Parathyroid adenoma (tissue), 2 donors: ENCODE measurements around the gene EPHB2.
"Not testable (repeated sequence)": the region's sequence is repeated elsewhere in the genome, so short reads cannot be mapped to it uniquely, and the experiment has no call there.

Source experiments
- H2AFZ ChIP-seq: fragments of 300-600 bp; sonication (generic); one replicate; pipeline ENCODE4 v1.7.0; 2017; ENCODE audit warnings: antibody characterized with exemption, mild to moderate bottlenecking
- H3K27ac ChIP-seq: fragments of 300-600 bp; sonication (generic); one replicate; pipeline ENCODE4 v1.7.0; 2017
- H3K27me3 ChIP-seq: fragments of 300-600 bp; sonication (generic); one replicate; pipeline ENCODE4 v1.7.0; 2017; ENCODE audit warnings: low read length; ENCODE audit not compliant: control insufficient read depth, insufficient read depth
- H3K36me3 ChIP-seq: fragments of 300-600 bp; sonication (generic); one replicate; pipeline ENCODE4 v1.7.0; 2017; ENCODE audit warnings: low read length; ENCODE audit not compliant: control insufficient read depth, insufficient read depth
- H3K4me1 ChIP-seq: fragments of 300-600 bp; sonication (generic); one replicate; pipeline ENCODE4 v1.7.0; 2017; ENCODE audit warnings: control low read depth
- H3K4me2 ChIP-seq: fragments of 300-600 bp; sonication (generic); one replicate; pipeline ENCODE4 v1.7.0; 2017; ENCODE audit warnings: low read length
- H3K4me3 ChIP-seq: fragments of 300-600 bp; sonication (generic); one replicate; pipeline ENCODE4 v1.7.0; 2017; ENCODE audit warnings: low read depth, low read length
- H3K79me2 ChIP-seq: fragments of 300-600 bp; sonication (generic); one replicate; pipeline ENCODE4 v1.7.0; 2017; ENCODE audit warnings: control low read depth
- H3K9ac ChIP-seq: fragments of 300-600 bp; sonication (generic); one replicate; pipeline ENCODE4 v1.7.0; 2017; ENCODE audit warnings: mild to moderate bottlenecking
- H3K9me3 ChIP-seq: fragments of 300-600 bp; sonication (generic); one replicate; pipeline ENCODE4 v1.7.0; 2017; ENCODE audit warnings: low read length; ENCODE audit not compliant: control insufficient read depth
- CTCF ChIP-seq: fragments of 300-600 bp; sonication (generic); IDR thresholded peaks from one replicate; pipeline ENCODE4 v1.7.0; 2017; ENCODE audit warnings: antibody characterized with exemption, mild to moderate bottlenecking
- donor health status: primary hyperparathyroidism.

The EPHB2 gene

GRCh38 chr1:22705586-22705985 lies 5.1 kb upstream of the EPHB2 start:
- Histone ChIP-seq H2AFZ (no peak overlapping the region), H3K4me2 (no peak overlapping the region), H3K9me3 (no peaks in the 10 kb centered on the region), H3K9ac (no peak overlapping the region), H3K36me3 (no peaks in the 10 kb centered on the region), H3K4me1 (no peaks in the 10 kb centered on the region), H3K27ac (no peak overlapping the region), H3K4me3 (no peak overlapping the region), H3K27me3 (no peaks in the 10 kb centered on the region), H3K79me2 (no peaks in the 10 kb centered on the region)
- no peak for TF ChIP-seq CTCF

GRCh38 chr1:22706100-22706499 lies 4.5 kb upstream of the EPHB2 start:
- H3K36me3 ChIP-seq, H3K4me1 ChIP-seq, H3K9me3 ChIP-seq, H3K4me2 ChIP-seq, H3K27me3 ChIP-seq, H3K27ac ChIP-seq, H3K79me2 ChIP-seq, H2AFZ ChIP-seq, H3K9ac ChIP-seq, H3K4me3 ChIP-seq: not testable (repeated sequence)

- H3K27ac ChIP-seq = no peak overlapping the region
- no peaks in the 10 kb centered on the region for H3K27me3 ChIP-seq
- no peak for TF ChIP-seq CTCF
- H3K4me1 ChIP-seq = no peaks in the 10 kb centered on the region
- no peak overlapping the region for H2AFZ ChIP-seq
- H3K79me2 ChIP-seq = no peaks in the 10 kb centered on the region
- no peaks in the 10 kb centered on the region for H3K36me3 ChIP-seq
- no peak overlapping the region for H3K4me3 ChIP-seq
- H3K4me2 ChIP-seq = no peak overlapping the region
- no peaks in the 10 kb centered on the region for H3K9me3 ChIP-seq
- H3K9ac ChIP-seq = no peak overlapping the region
Measured at GRCh38 chr1:22708777-22709176, 1.9 kb upstream of the EPHB2 start.

GRCh38 chr1:22709227-22709626 lies 1.4 kb upstream of the EPHB2 start:
- Histone ChIP-seq H3K27ac (no peak overlapping the region), H3K79me2 (no peaks in the 10 kb centered on the region), H3K9ac (no peak overlapping the region)

GRCh38 chr1:22709891-22710700 lies 543 bp upstream of the EPHB2 start:
- H3K27me3 ChIP-seq = no peaks in the 10 kb centered on the region
- no peaks in the 10 kb centered on the region for H3K9me3 ChIP-seq
- peak overlapping the region; percentile 50 for H2AFZ ChIP-seq
- H3K79me2 ChIP-seq = no peaks in the 10 kb centered on the region
- H3K4me2 ChIP-seq = peak overlapping the region; percentile 65
- H3K27ac ChIP-seq = no peak overlapping the region
- H3K4me1 ChIP-seq = no peaks in the 10 kb centered on the region
- H3K4me3 ChIP-seq = peak overlapping the region; percentile 16
- no peak overlapping the region for H3K9ac ChIP-seq
- no peak for TF ChIP-seq CTCF
- H3K36me3 ChIP-seq = no peaks in the 10 kb centered on the region

More at GRCh38 chr1:22709227-22709626, 1.4 kb upstream of the EPHB2 start:
- no peak for TF ChIP-seq CTCF
- Histone ChIP-seq H3K4me3 (no peak overlapping the region), H3K36me3 (no peaks in the 10 kb centered on the region), H3K4me2 (no peak overlapping the region), H3K27me3 (no peaks in the 10 kb centered on the region), H3K4me1 (no peaks in the 10 kb centered on the region), H2AFZ (no peak overlapping the region), H3K9me3 (no peaks in the 10 kb centered on the region)
